B cell (primary cell): ENCODE measurements around the gene TIAM1. TPM values are rescaled to one million over a fixed set of nuclear protein-coding genes. Genes with fewer than 3 reads are reported as not detected.

ENCODE experiments used
- ATAC-seq: fragments of 200-7000 bp; cut with Tn5 transposase; one replicate; pipeline ENCODE4 v1.10.0; 2021; ENCODE audit warnings: low read depth, mild to moderate bottlenecking, moderate number of reproducible peaks, moderate library complexity
- CTCF ChIA-PET: fragments of 350-600 bp; sonication (Branson Sonifier 250); formaldehyde crosslinking; loops from one replicate; lab custom pipeline; 2021; ENCODE audit warnings: antibody characterized with exemption, inconsistent platforms; lab: Charles Lee
- POLR2A ChIA-PET: fragments of 350-600 bp; sonication (Branson Sonifier 250); formaldehyde crosslinking; loops from one replicate; lab custom pipeline; 2021; ENCODE audit warnings: antibody characterized with exemption; lab: Charles Lee
- DNase-seq: peaks from one replicate; pipeline ENCODE4 v3.0.0; 2013
- H2AFZ ChIP-seq: 2 replicates; pipeline ENCODE4 v1.6.1; 2012; ENCODE audit warnings: mild to moderate bottlenecking, low read depth, low read length; ENCODE audit not compliant: insufficient read depth, poor library complexity, severe bottlenecking
- H3K27ac ChIP-seq, 2 donors: 1 replicate in 1 of 2; 2 replicates in 1 of 2; pipeline ENCODE4 v1.5.1; 2012 to 2013; ENCODE audit warnings: low read length in 2 of 2, mild to moderate bottlenecking in 2 of 2, moderate library complexity in 1 of 2
- H3K27me3 ChIP-seq, 4 experiments: fragments of 200-600 bp in 1 of 4; sonication (generic) in 1 of 4; replicated peaks in 1 of 4; 1 replicate in 2 of 4; 2 replicates in 2 of 4; pipeline versions ENCODE4 v1.6.1 to v1.7.0; 2013 to 2016; ENCODE audit warnings: low read length in 3 of 4, mild to moderate bottlenecking in 2 of 4, mixed read lengths in 1 of 4, moderate library complexity in 1 of 4; ENCODE audit not compliant: insufficient read depth in 4 of 4, control insufficient read depth in 3 of 4; ENCODE audit errors: control extremely low read depth in 1 of 4
- H3K36me3 ChIP-seq, 2 experiments: replicated peaks in 1 of 2; 1 replicate in 1 of 2; 2 replicates in 1 of 2; pipeline versions ENCODE4 v1.6.1 to v1.7.1; 2013; ENCODE audit warnings: low read length in 1 of 2; ENCODE audit not compliant: insufficient read depth in 2 of 2, control insufficient read depth in 1 of 2; ENCODE audit errors: control extremely low read depth in 1 of 2, extremely low read depth in 1 of 2
- H3K4me1 ChIP-seq, 2 donors: fragments of 200-600 bp in 1 of 2; sonication (generic) in 1 of 2; 1 replicate in 1 of 2; 2 replicates in 1 of 2; pipeline versions ENCODE4 v1.5.1 to v1.6.1; 2013 to 2017; ENCODE audit warnings: low read length in 2 of 2; ENCODE audit not compliant: control insufficient read depth in 2 of 2, insufficient read depth in 2 of 2
- H3K4me2 ChIP-seq: replicated peaks from 2 replicates; pipeline ENCODE3; 2012; ENCODE audit warnings: mild to moderate bottlenecking, low read depth, low read length; ENCODE audit not compliant: poor library complexity, severe bottlenecking
- H3K4me3 ChIP-seq, 5 experiments: fragments of 200-600 bp in 1 of 5; sonication (generic) in 1 of 5; 1 replicate in 3 of 5; 2 replicates in 2 of 5; pipeline versions ENCODE4 v1.5.1 to v1.7.0; 2011 to 2016; ENCODE audit warnings: low read length in 4 of 5, mild to moderate bottlenecking in 4 of 5, low read depth in 2 of 5, control low read depth in 1 of 5, moderate library complexity in 1 of 5; ENCODE audit not compliant: insufficient read depth in 1 of 5; ENCODE audit errors: control extremely low read depth in 1 of 5, extremely low read depth in 1 of 5
- H3K79me2 ChIP-seq: fragments of 200-600 bp; sonication (generic); one replicate; pipeline ENCODE4 v1.6.0; 2016; ENCODE audit warnings: low read length; ENCODE audit not compliant: control insufficient read depth, insufficient read depth
- H3K9ac ChIP-seq: fragments of 200-600 bp; sonication (generic); 2 replicates; pipeline ENCODE4 v1.6.1; 2017; ENCODE audit warnings: mild to moderate bottlenecking, low read length, moderate library complexity
- H3K9me3 ChIP-seq, 3 donors: one replicate each; pipeline versions ENCODE4 v1.6.1 to v1.7.1; 2013; ENCODE audit warnings: low read length in 2 of 3; ENCODE audit not compliant: control insufficient read depth in 2 of 3, insufficient read depth in 1 of 3; ENCODE audit errors: control extremely low read depth in 1 of 3
- H4K20me1 ChIP-seq: 2 replicates; pipeline ENCODE4 v1.6.0; 2012; ENCODE audit warnings: mild to moderate bottlenecking, low read length; ENCODE audit not compliant: insufficient read depth, control insufficient read depth, poor library complexity, severe bottlenecking
- H3K27ac Mint-ChIP-seq: one replicate; pipeline ENCODE4 v1.8.0; 2021; ENCODE audit warnings: mixed read lengths
- H3K27me3 Mint-ChIP-seq: one replicate; pipeline ENCODE4 v1.8.0; 2021; ENCODE audit warnings: mixed read lengths
- H3K4me1 Mint-ChIP-seq: one replicate; pipeline ENCODE4 v1.8.0; 2021; ENCODE audit warnings: mixed read lengths
- H3K4me3 Mint-ChIP-seq: one replicate; pipeline ENCODE4 v1.8.0; 2021; ENCODE audit warnings: mixed read lengths
- H3K9me3 Mint-ChIP-seq: one replicate; pipeline ENCODE4 v1.8.0; 2022; ENCODE audit warnings: mixed read lengths; ENCODE audit not compliant: insufficient read depth
- CTCF ChIP-seq: fragments of 200-600 bp; IDR thresholded peaks from one replicate; pipeline ENCODE4 v1.8.0; 2022; ENCODE audit warnings: antibody characterized with exemption, mild to moderate bottlenecking
- EZH2 ChIP-seq: IDR thresholded peaks from 2 replicates; pipeline ENCODE4 v1.6.1; 2012; ENCODE audit warnings: borderline replicate concordance, low read depth, mild to moderate bottlenecking, moderate library complexity, low read length; ENCODE audit not compliant: insufficient read depth, poor library complexity, severe bottlenecking
- WGBS: methylation state at CpG from one replicate; pipeline ENCODE4 v1.1.5; 2013; ENCODE audit warnings: missing lambda C conversion rate; ENCODE audit not compliant: insufficient coverage; 5-methylcytosine and 5-hydroxymethylcytosine counted together
- intact Hi-C: fragments of 100-400 bp; cut with micrococcal nuclease; formaldehyde crosslinking; loops from one replicate; pipeline ENCODE4 v1.10.0; 2022
- polyA plus RNA-seq: library from polyadenylated mRNA; depleted of rRNA; stranded (reverse); fragments of >200 nt; gene quantifications from 2 replicates; pipeline ENCODE4 v1.2.3, GENCODE V29; 2012
- total RNA-seq, 2 donors: library from RNA; stranded (reverse); fragments of 120-200 nt in 1 of 2; gene quantifications; 1 replicate in 1 of 2; 2 replicates in 1 of 2; pipeline versions ENCODE4 v1.2.3 to v1.2.4, GENCODE V29; 2013 to 2022

Gene TIAM1
- total and polyA plus RNA-seq, 2 donors (not counting 1 experiment from before 2014, with no cell fraction given), result 0.51 to 1.0 TPM

DNA sequence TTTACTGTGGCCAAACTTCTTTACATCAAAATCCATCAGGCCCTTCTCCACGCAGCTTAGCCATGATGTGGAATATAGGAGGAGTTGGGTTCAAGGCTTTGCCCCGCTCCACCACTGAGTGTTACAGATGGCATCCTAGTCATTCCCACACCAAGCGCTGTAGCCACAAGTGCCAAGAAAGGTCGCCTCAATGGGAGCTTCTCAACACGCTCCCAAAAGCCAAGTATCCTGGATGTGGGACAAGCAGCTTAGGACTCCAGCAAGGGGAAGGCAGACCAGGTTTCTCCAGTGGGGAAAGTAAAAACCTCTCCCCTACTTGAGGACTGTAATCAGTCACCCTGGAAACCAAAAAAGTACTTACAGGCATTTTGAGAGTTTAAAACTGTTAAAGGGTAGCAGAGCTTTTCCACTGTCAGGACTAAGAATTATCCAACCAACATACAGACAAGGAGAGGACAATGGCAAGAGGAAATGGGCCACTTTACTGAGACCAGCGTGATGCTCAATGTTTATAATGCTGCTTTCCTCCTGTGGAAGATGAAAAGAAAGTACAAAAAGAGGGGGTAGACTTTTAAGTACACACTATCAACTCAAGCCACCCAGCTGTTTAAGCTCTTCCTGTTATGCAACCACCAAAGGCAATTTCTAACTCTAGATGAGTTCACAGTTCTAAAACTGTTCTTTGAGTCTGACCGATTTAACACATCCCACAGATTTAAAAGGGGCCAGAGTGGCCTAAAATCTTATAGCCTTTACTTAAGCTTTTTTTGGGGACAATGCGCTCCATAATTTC is 185.1 kb downstream of the TIAM1 start:
- Mint-ChIP-seq H3K9me3 (peaks cover 3% of the 10 kb centered on the region), H3K27me3 (no peaks in the 10 kb centered on the region), H3K4me3 (no peak overlapping the region), H3K4me1 (peaks cover 4% of the 10 kb centered on the region), H3K27ac (no peak overlapping the region)
- DNase-seq (no peak), ATAC-seq (no peak)
- CTCF ChIA-PET, result no interaction called here
- Histone ChIP-seq H3K4me2 (no peak overlapping the region), H2AFZ (no peak overlapping the region), H3K9ac (no peak overlapping the region), H3K9me3 (peaks cover 2 to 17% (median 13%) of the 10 kb centered on the region in 3 donors), H3K27me3 (no peaks in the 10 kb centered on the region), H3K4me1 (no peaks in the 10 kb centered on the region), H4K20me1 (no peaks in the 10 kb centered on the region), H3K4me3 (no peak overlapping the region), H3K79me2 (no peaks in the 10 kb centered on the region), H3K36me3 (no peaks in the 10 kb centered on the region), H3K27ac (no peak overlapping the region)
- 71% methylated on average over 4 of the region's 8 CpGs for WGBS
- POLR2A ChIA-PET, result no interaction called here
- intact Hi-C loops, result no loop called here
- TF ChIP-seq EZH2 (no peak), CTCF (no peak)

DNA sequence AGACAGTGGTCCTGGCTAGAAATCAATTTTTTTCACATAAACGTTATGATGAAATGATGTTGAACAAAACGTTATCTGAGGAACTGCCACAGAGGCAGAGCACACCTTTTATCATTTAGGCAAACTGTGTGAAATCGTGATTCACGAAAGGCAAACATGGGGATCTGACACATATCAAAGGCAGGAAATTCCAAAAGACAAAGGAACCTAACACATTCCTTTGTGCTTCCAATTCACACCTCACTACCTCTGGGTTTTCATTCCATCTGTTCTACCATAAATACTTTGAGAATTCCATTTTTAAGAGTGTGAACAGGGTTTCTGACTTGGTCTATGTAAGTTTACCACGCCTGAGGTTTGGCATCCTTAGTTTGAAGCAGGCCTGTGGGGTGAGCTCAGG is 186.3 kb downstream of the TIAM1 start:
- no peak overlapping the region for H3K27ac Mint-ChIP-seq
- intact Hi-C loops, result no loop called here
- WGBS, result 93% methylated on average over 5 of the region's 5 CpGs

More for the DNA sequence above, 186.3 kb downstream of the TIAM1 start:
- TF ChIP-seq EZH2 (no peak), CTCF (no peak)
- no peak overlapping the region for H3K4me2 ChIP-seq
- H3K4me1 ChIP-seq, result no peaks in the 10 kb centered on the region
- ChIA-PET CTCF (no interaction called here), POLR2A (no interaction called here)
- H3K36me3 ChIP-seq, result no peaks in the 10 kb centered on the region
- no peak for DNase-seq
- ATAC-seq, result no peak
- H3K4me1 Mint-ChIP-seq, result peaks cover 4% of the 10 kb centered on the region
- H3K79me2 ChIP-seq, result no peaks in the 10 kb centered on the region
- H3K9me3 ChIP-seq, result peaks cover 2 to 17% (median 13%) of the 10 kb centered on the region in 3 donors
- H4K20me1 ChIP-seq, result no peaks in the 10 kb centered on the region
- no peaks in the 10 kb centered on the region for H3K27me3 ChIP-seq
- peaks cover 3% of the 10 kb centered on the region for H3K9me3 Mint-ChIP-seq
- no peak overlapping the region for H3K4me3 ChIP-seq
- no peak overlapping the region for H3K27ac ChIP-seq
- no peaks in the 10 kb centered on the region for H3K27me3 Mint-ChIP-seq
- no peak overlapping the region for H3K4me3 Mint-ChIP-seq
- H3K9ac ChIP-seq, result no peak overlapping the region
- no peak overlapping the region for H2AFZ ChIP-seq
